ENCODE results near the gene CASP1. TPM values are rescaled to one million over a fixed set of nuclear protein-coding genes. Genes with fewer than 3 reads are reported as not detected.

CASP1 gene
- total and polyA plus RNA-seq, 9 donors, result 6.3 to 19.6 (median 9.9) TPM

DNA sequence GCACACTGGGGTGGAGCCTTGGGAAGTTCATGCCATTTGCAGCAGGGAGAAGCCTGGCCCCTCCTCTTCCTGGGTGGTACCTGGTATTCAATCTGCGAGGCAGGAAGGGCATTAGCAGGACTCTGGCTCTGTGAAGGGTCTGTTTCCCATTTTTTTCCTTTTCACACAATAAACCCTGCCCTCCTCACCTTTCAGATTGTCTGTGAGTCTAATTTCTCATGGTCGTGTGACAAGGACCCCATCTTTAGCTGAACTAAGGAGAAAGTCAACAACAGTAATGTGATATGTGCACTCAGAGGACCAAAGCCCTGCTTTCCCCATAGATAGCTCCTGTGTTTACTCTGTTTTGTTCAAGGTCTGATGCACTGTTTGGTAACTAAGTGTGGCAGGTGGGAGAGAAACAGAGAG is 39.9 kb downstream of the CASP1 start:
- H3K4me1 ChIP-seq (ENCODE audit: control insufficient read depth, insufficient read depth, low read length), result no peaks in the 10 kb centered on the region
- H3K36me3 ChIP-seq (ENCODE audit: control insufficient read depth, insufficient read depth, low read length), result no peaks in the 10 kb centered on the region
- no peak for DNase-seq
- no CpG with 5 or more reads among the region's 2 CpGs for WGBS (ENCODE audit: insufficient coverage)
- H3K27me3 ChIP-seq (ENCODE audit: control insufficient read depth, insufficient read depth, low read length), result no peaks in the 10 kb centered on the region
- no peak overlapping the region for H3K4me3 ChIP-seq (ENCODE audit: low read length)
- H3K27ac ChIP-seq (ENCODE audit: low read length), result no peak overlapping the region
- H3K9me3 ChIP-seq (replicated peaks; ENCODE audit: control insufficient read depth, low read depth, low read length), result no peaks in the 10 kb centered on the region

DNA sequence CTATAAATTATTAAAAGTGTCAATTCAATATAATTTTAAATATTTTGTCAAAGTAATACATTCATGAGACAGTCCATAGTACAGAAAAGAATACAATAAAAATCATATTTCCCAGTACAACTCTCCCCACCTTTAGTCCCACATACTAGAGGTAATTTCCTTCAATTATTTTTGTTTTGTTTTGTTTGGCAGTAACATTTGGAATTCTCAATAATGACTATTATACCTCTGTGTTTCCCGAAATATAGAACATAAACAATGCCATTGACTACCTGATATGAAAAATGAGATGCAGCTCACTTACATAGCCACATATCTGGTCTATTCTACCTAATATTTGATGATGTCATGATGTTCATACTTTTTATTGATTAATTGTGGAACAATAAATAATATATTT is 42.2 kb downstream of the CASP1 start:
- no CpG with 5 or more reads among the region's 1 CpG for WGBS (ENCODE audit: insufficient coverage)
- Histone ChIP-seq H3K36me3 (ENCODE audit: control insufficient read depth, insufficient read depth, low read length) (no peaks in the 10 kb centered on the region), H3K4me3 (ENCODE audit: low read length) (no peak overlapping the region), H3K4me1 (ENCODE audit: control insufficient read depth, insufficient read depth, low read length) (no peaks in the 10 kb centered on the region), H3K27me3 (ENCODE audit: control insufficient read depth, insufficient read depth, low read length) (no peaks in the 10 kb centered on the region), H3K9me3 (replicated peaks; ENCODE audit: control insufficient read depth, low read depth, low read length) (no peaks in the 10 kb centered on the region), H3K27ac (ENCODE audit: low read length) (no peak overlapping the region)
- no peak for DNase-seq

DNA sequence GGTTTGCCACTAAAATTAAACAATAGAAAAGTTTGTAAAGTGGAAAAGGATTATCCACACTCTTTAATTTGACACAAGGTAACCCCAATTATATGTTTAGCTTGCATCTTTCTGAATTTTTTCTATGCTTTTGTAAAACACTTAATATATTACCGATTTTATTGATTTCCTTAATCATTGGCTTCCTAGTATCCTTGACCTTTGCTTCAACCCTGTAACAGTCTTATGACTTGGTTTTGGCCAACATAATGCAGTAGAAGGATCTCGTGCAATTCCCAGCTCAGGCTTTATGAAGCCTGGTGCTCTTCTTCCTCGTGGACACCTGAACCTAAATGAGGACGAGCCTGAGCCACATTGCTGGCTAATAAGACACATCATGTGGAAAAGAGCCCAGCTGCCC is 43.0 kb downstream of the CASP1 start:
- H3K9me3 ChIP-seq (replicated peaks; ENCODE audit: control insufficient read depth, low read depth, low read length), result no peaks in the 10 kb centered on the region
- no peaks in the 10 kb centered on the region for H3K27me3 ChIP-seq (ENCODE audit: control insufficient read depth, insufficient read depth, low read length)
- H3K4me1 ChIP-seq (ENCODE audit: control insufficient read depth, insufficient read depth, low read length), result no peaks in the 10 kb centered on the region
- DNase-seq, result no peak
- WGBS (ENCODE audit: insufficient coverage), result 79% methylated on average over 4 of the region's 4 CpGs
- no peak overlapping the region for H3K4me3 ChIP-seq (ENCODE audit: low read length)
- no peak overlapping the region for H3K27ac ChIP-seq (ENCODE audit: low read length)
- H3K36me3 ChIP-seq (ENCODE audit: control insufficient read depth, insufficient read depth, low read length), result no peaks in the 10 kb centered on the region

DNA sequence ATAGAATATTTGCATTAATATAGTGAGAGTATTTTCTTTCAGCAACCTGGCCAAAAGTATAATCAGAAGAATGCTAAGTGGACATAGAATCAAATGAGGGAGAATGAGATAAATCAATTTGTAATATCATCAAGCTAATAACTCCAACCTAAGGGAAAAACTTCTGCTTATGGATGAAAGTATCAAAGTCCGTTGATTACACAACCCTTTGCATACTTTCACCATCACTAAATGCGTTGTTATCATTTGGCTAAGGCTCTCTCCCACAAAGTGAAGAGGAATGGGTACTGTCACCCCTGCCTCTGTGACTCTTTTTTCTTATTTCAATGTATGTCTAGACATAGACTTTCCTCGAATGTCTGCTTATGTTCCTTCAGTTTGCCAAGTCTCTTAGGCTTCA is 50.1 kb downstream of the CASP1 start:
- DNase-seq, result no peak
- Histone ChIP-seq H3K4me3 (ENCODE audit: low read length) (no peak overlapping the region), H3K27ac (ENCODE audit: low read length) (no peak overlapping the region), H3K4me1 (ENCODE audit: control insufficient read depth, insufficient read depth, low read length) (no peaks in the 10 kb centered on the region), H3K9me3 (replicated peaks; ENCODE audit: control insufficient read depth, low read depth, low read length) (no peaks in the 10 kb centered on the region), H3K27me3 (ENCODE audit: control insufficient read depth, insufficient read depth, low read length) (no peaks in the 10 kb centered on the region), H3K36me3 (ENCODE audit: control insufficient read depth, insufficient read depth, low read length) (no peaks in the 10 kb centered on the region)
- no CpG with 5 or more reads among the region's 3 CpGs for WGBS (ENCODE audit: insufficient coverage)

DNA sequence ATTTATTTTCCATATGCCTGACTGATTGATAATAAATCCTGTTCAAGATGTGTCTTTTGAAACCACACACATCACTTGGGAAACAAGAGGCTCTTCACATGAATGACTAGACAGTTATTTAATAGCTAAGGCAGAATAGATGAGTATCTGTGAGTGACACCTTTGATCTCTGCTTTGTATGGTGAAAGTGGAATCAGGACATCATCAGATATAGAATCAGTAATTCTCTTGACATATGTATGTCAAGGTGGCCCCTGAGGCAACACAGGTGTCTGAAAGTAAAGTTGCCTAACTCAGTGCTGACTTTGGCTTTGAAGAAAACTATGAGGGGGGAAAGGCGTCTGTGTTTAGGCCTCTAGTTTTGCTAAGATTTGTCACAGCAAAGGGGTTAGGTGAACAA is 55.1 kb downstream of the CASP1 start:
- WGBS (ENCODE audit: insufficient coverage), result 80% methylated on average over 1 of the region's 1 CpG
- H3K27ac ChIP-seq (ENCODE audit: low read length), result no peak overlapping the region
- no peaks in the 10 kb centered on the region for H3K27me3 ChIP-seq (ENCODE audit: control insufficient read depth, insufficient read depth, low read length)
- H3K36me3 ChIP-seq (ENCODE audit: control insufficient read depth, insufficient read depth, low read length), result no peaks in the 10 kb centered on the region
- H3K4me3 ChIP-seq (ENCODE audit: low read length), result no peak overlapping the region
- no peaks in the 10 kb centered on the region for H3K9me3 ChIP-seq (replicated peaks; ENCODE audit: control insufficient read depth, low read depth, low read length)
- no peak for DNase-seq
- H3K4me1 ChIP-seq (ENCODE audit: control insufficient read depth, insufficient read depth, low read length), result no peaks in the 10 kb centered on the region

Other genes starting within 250 kb of the CASP1 start
- 0.22 TPM for gene CASP12, start 136.7 kb downstream of the CASP1 start, total RNA-seq
- under 1 TPM in 4 of 8 donors, not detected in 4; 0.16 to 0.36 (median 0.31) TPM for gene CASP12, start 136.7 kb downstream of the CASP1 start, polyA plus RNA-seq (ENCODE audit: insufficient read depth in 1 of 8, insufficient read length in 8 of 8, low replicate concordance in 1 of 8)
- gene CASP4, start 66.6 kb downstream of the CASP1 start, total RNA-seq, result 47.6 TPM
- 10 to 100 TPM; 21.3 to 34.9 (median 25.7) TPM for gene CASP4, start 66.6 kb downstream of the CASP1 start, polyA plus RNA-seq (ENCODE audit: insufficient read depth in 1 of 8, insufficient read length in 8 of 8, low replicate concordance in 1 of 8)
- gene CASP5, start 12.0 kb downstream of the CASP1 start, total RNA-seq, result 0.09 TPM
- under 1 TPM in 2 of 8 donors, not detected in 6; 0.23 to 0.88 TPM for gene CASP5, start 12.0 kb downstream of the CASP1 start, polyA plus RNA-seq (ENCODE audit: insufficient read depth in 1 of 8, insufficient read length in 8 of 8, low replicate concordance in 1 of 8)
- 8.3 TPM for gene CARD16, start 10.2 kb upstream of the CASP1 start, total RNA-seq
- 10 to 100 TPM in 7 of 8 donors, 1 to 10 TPM in 1; 9.4 to 13.4 (median 12.4) TPM for gene CARD16, start 10.2 kb upstream of the CASP1 start, polyA plus RNA-seq (ENCODE audit: insufficient read depth in 1 of 8, insufficient read length in 8 of 8, low replicate concordance in 1 of 8)
- 0.13 TPM for gene CARD18, start 104.6 kb upstream of the CASP1 start, total RNA-seq
- under 1 TPM in 1 of 8 donors, not detected in 7; 0.43 TPM for gene CARD18, start 104.6 kb upstream of the CASP1 start, polyA plus RNA-seq (ENCODE audit: insufficient read depth in 1 of 8, insufficient read length in 8 of 8, low replicate concordance in 1 of 8)

Data from muscle of leg (tissue), 11 donors.